Loucy (cell line): Measurements from ENCODE around the gene UMODL1.

ENCODE experiments used
- H2AFZ ChIP-seq: fragments of 200-600 bp; sonication (generic); 2 replicates; pipeline ENCODE4 v1.6.0; 2016; ENCODE audit warnings: antibody characterized with exemption, mild to moderate bottlenecking, low read length, moderate library complexity
- H3F3A ChIP-seq: fragments of 200-600 bp; 2 replicates; pipeline ENCODE4 v1.6.0; 2016; ENCODE audit warnings: antibody characterized with exemption, low read depth, mild to moderate bottlenecking
- H3K27me3 ChIP-seq: fragments of 200-600 bp; sonication (generic); 2 replicates; pipeline ENCODE4 v1.6.1; 2014; ENCODE audit warnings: low read length, mild to moderate bottlenecking; ENCODE audit not compliant: insufficient read depth, poor library complexity, severe bottlenecking
- H3K36me3 ChIP-seq: fragments of 200-600 bp; sonication (generic); 2 replicates; pipeline ENCODE4 v1.6.1; 2016; ENCODE audit warnings: low read length; ENCODE audit not compliant: insufficient read depth
- H3K4me1 ChIP-seq: fragments of 200-600 bp; sonication (generic); 2 replicates; pipeline ENCODE4 v1.5.1; 2014; ENCODE audit warnings: low read length, mild to moderate bottlenecking; ENCODE audit not compliant: insufficient read depth, poor library complexity, severe bottlenecking
- H3K4me2 ChIP-seq: fragments of 200-600 bp; sonication (generic); 2 replicates; pipeline ENCODE4 v1.6.0; 2014; ENCODE audit warnings: antibody characterized with exemption, low read length, low read depth, mild to moderate bottlenecking; ENCODE audit not compliant: poor library complexity, severe bottlenecking
- H3K4me3 ChIP-seq: fragments of 200-600 bp; sonication (generic); 2 replicates; pipeline ENCODE4 v1.5.1; 2014; ENCODE audit warnings: low read length, mild to moderate bottlenecking, mixed read lengths; ENCODE audit not compliant: poor library complexity, severe bottlenecking
- H3K79me2 ChIP-seq: fragments of 200-600 bp; sonication (generic); 2 replicates; pipeline ENCODE4 v1.6.1; 2014; ENCODE audit warnings: low read length; ENCODE audit not compliant: insufficient read depth
- H3K9ac ChIP-seq: fragments of 200-600 bp; sonication (generic); 2 replicates; pipeline ENCODE4 v1.6.0; 2014; ENCODE audit warnings: mild to moderate bottlenecking, low read depth, low read length, moderate library complexity; ENCODE audit not compliant: poor library complexity, severe bottlenecking
- H3K9me2 ChIP-seq: fragments of 200-600 bp; sonication (generic); replicated peaks from 2 replicates; pipeline ENCODE4 v1.6.1; 2016; ENCODE audit warnings: low read depth, low read length, mixed read lengths
- H3K9me3 ChIP-seq: fragments of 200-600 bp; sonication (generic); 2 replicates; pipeline ENCODE4 v1.6.1; 2014; ENCODE audit warnings: mild to moderate bottlenecking, antibody characterized with exemption, low read length, low read depth; ENCODE audit not compliant: insufficient read depth
- H4K20me1 ChIP-seq: fragments of 200-600 bp; sonication (generic); 2 replicates; pipeline ENCODE4 v1.6.0; 2014; ENCODE audit warnings: antibody characterized with exemption, low read length, mild to moderate bottlenecking; ENCODE audit not compliant: insufficient read depth, poor library complexity, severe bottlenecking
- CTCF ChIP-seq: fragments of 200-600 bp; sonication (generic); conservative IDR thresholded peaks from 2 replicates; pipeline ENCODE4 v1.5.1; 2014; ENCODE audit warnings: mild to moderate bottlenecking, antibody characterized with exemption, low read length
- EZH2phosphoT487 ChIP-seq: fragments of 200-600 bp; IDR thresholded peaks from 2 replicates; pipeline ENCODE4 v1.6.1; 2018; ENCODE audit warnings: antibody characterized with exemption, mild to moderate bottlenecking, moderate library complexity, borderline replicate concordance

The UMODL1 gene

DNA sequence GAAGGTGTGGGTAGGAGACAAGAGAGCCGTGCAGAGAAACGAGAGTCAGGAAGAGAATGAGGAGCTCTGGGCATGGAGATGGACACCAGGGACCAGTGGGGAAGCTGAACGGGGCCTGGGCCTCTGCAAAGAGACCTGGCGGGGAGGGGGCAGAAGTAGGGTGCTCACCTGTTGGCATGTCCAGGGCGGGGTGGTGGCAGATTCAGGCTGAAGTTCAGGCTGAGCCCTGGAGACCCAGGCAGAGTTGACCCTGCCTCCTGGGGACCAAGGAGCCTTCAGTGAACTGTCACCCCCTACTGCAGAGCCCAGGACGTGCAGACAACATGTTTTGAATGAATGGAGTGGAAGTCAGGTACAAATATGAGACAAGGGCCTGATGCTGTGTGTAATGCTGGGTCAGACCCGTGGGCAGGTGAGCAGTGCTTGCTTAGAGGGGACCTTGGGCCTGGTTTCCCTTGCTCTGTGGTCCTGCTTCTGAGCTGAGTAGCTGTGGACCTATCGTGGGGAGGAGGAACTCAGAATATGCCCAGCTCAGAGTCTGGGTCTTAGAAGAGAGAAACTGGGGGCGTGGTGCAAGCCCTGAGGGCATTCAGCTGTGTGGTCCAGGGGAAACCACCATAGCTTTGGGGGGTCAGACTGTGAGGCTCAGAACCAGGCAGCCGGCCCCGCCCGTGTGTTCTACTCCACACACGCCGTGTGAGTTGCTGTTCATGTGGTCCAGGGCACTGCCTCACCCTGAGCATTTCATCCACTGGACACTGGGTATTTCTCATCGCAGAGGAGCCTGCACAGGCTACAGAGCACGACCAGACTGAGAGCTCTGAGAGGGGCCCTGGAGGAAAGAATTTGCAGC lies 21.3 kb upstream of the UMODL1 start:
- Histone ChIP-seq H3K4me3 (no peak overlapping the region), H3K79me2 (no peaks in the 10 kb centered on the region), H4K20me1 (no peaks in the 10 kb centered on the region), H3K36me3 (no peaks in the 10 kb centered on the region), H3K9me2 (no peaks in the 10 kb centered on the region), H3K9me3 (no peaks in the 10 kb centered on the region), H3K4me2 (peak overlapping the region; percentile 75), H3K27me3 (no peaks in the 10 kb centered on the region), H3K9ac (peak overlapping the region; percentile 73), H3F3A (peaks cover 15% of the 10 kb centered on the region; the same call in 1 of the 2 replicates), H2AFZ (no peak overlapping the region), H3K4me1 (peaks cover 59% of the 10 kb centered on the region)
- TF ChIP-seq EZH2phosphoT487: no peak
- TF ChIP-seq CTCF: peak; percentile 52

- H3K4me2 ChIP-seq: peak overlapping the region; percentile 75
- H3K9ac ChIP-seq: peak overlapping the region; percentile 73
Measured at GRCh38 chr21:42051788-42052187, 19.3 kb upstream of the UMODL1 start.

DNA sequence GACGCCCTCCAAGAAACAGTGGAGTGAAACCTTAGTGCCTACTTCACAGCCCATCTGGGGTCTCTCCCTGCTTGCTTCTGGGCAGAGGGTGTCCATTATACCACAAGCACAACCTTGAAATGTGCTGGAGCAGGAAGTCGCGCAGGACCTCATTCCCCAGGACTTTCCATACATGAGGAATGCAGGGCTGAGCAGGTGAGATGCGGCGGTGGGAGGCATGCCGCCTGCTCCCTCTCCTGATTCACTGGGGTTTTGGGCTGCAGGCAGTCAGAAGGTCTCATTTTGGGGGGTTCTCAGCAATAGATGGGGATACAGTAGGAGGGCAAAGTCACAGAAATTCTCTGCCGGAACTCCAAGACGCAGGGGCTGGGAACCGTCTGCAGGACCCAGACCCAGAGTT lies 15.7 kb upstream of the UMODL1 start:
- no peak overlapping the region for H3K9ac ChIP-seq
- H3K4me3 ChIP-seq: no peak overlapping the region
- H3K9me3 ChIP-seq: no peaks in the 10 kb centered on the region
- no peaks in the 10 kb centered on the region for H3K9me2 ChIP-seq
- H3K4me1 ChIP-seq: peaks cover 42% of the 10 kb centered on the region
- H3K27me3 ChIP-seq: no peaks in the 10 kb centered on the region
- peaks cover 15% of the 10 kb centered on the region; the same call in 1 of the 2 replicates for H3F3A ChIP-seq
- TF ChIP-seq CTCF: no peak
- no peak for TF ChIP-seq EZH2phosphoT487
- no peaks in the 10 kb centered on the region for H3K79me2 ChIP-seq
- H3K4me2 ChIP-seq: no peak overlapping the region
- H3K36me3 ChIP-seq: no peaks in the 10 kb centered on the region
- no peak overlapping the region for H2AFZ ChIP-seq
- no peaks in the 10 kb centered on the region for H4K20me1 ChIP-seq

More at GRCh38 chr21:42051788-42052187, 19.3 kb upstream of the UMODL1 start:
- H3K79me2 ChIP-seq: no peaks in the 10 kb centered on the region
- H3F3A ChIP-seq: peaks cover 15% of the 10 kb centered on the region; the same call in 1 of the 2 replicates
- H4K20me1 ChIP-seq: no peaks in the 10 kb centered on the region
- no peaks in the 10 kb centered on the region for H3K27me3 ChIP-seq
- H3K9me2 ChIP-seq: no peaks in the 10 kb centered on the region
- peaks cover 59% of the 10 kb centered on the region for H3K4me1 ChIP-seq
- H3K9me3 ChIP-seq: no peaks in the 10 kb centered on the region
- H2AFZ ChIP-seq: no peak overlapping the region
- TF ChIP-seq CTCF: no peak
- TF ChIP-seq EZH2phosphoT487: no peak
- H3K4me3 ChIP-seq: peak overlapping the region; percentile 64
- no peaks in the 10 kb centered on the region for H3K36me3 ChIP-seq
